HG03521 (cell line): Measurements from ENCODE around the gene INTS6L.

Source experiments
- ATAC-seq: cut with Tn5 transposase; IDR thresholded peaks from one replicate; pipeline ENCODE4 v1.9.1; 2021; ENCODE audit warnings: mild to moderate bottlenecking, moderate library complexity; ENCODE audit not compliant: unreplicated experiment

Gene INTS6L, protein sequence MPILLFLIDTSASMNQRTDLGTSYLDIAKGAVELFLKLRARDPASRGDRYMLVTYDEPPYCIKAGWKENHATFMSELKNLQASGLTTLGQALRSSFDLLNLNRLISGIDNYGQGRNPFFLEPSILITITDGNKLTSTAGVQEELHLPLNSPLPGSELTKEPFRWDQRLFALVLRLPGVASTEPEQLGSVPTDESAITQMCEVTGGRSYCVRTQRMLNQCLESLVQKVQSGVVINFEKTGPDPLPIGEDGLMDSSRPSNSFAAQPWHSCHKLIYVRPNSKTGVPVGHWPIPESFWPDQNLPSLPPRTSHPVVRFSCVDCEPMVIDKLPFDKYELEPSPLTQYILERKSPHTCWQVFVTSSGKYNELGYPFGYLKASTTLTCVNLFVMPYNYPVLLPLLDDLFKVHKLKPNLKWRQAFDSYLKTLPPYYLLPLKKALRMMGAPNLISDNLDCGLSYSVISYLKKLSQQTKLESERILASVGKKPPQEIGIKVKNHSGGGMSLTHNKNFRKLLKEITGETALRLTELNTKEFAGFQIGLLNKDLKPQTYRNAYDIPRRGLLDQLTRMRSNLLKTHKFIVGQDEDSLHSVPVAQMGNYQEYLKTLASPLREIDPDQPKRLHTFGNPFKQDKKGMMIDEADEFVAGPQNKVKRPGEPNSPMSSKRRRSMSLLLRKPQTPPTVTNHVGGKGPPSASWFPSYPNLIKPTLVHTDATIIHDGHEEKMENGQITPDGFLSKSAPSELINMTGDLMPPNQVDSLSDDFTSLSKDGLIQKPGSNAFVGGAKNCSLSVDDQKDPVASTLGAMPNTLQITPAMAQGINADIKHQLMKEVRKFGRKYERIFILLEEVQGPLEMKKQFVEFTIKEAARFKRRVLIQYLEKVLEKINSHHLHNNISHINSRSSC

DNA sequence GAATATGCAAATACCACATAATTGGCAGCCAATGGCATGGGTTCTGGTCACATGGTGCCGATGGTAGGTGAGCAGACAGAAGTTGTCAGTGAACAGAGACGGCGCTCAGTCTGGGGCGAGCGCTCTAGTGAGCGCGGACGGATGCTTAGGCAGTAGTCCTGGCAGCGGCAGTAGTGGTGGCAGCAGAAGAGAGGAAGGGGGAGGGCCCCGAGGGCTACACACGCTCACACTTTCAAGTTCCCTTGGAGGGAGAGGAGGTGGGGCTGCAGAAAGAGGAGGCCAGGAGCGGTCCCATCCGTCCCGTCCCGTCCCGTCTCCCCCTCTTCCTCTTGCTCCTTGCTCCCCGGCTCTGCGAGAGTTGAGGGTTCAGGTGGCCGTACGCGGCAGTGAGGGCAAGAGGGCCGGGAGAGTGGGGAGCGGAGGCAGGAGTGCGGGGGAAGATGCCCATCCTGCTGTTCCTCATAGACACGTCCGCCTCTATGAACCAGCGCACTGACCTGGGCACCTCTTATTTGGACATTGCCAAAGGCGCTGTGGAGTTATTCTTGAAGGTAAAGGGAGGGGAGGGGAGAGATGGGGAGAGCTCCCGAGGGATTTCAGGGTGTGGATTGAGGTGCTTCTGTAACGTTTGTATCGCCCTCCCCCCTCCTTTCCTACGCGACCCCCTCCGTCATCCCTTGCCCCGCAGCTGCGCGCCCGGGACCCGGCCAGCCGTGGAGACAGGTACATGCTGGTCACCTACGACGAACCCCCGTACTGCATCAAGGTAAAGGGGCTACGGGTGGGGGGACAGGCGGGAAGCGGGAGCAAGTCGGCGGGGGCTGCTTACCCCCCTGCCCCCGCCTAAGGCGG lies at the start of gene INTS6L:
TSS of gene INTS6L (plus strand) at position 108 of the 852 bp plus-strand sequence. CDS start at position 441, 333 bp downstream.
- peak; percentile 74 for ATAC-seq

DNA sequence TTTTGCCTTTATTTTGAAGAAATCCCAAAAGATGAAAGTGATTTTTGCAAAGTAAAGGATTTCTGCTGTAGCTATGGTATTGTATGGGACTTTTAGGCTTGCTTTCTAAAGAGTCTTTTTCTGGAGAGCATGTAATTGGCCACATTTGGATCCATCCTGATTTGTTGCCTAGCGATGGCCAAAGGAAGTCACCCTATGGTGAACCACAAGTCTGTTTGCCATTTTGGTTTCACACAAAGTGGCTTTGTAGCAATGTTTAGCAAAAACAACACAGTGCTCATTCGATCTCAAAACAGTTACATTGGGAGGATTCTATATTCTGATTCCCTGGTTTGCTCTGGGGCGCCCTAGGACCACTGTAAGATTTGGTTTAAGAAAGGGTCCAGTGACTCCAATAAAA lies 44.1 kb upstream of the INTS6L start:
- no peak for ATAC-seq

DNA sequence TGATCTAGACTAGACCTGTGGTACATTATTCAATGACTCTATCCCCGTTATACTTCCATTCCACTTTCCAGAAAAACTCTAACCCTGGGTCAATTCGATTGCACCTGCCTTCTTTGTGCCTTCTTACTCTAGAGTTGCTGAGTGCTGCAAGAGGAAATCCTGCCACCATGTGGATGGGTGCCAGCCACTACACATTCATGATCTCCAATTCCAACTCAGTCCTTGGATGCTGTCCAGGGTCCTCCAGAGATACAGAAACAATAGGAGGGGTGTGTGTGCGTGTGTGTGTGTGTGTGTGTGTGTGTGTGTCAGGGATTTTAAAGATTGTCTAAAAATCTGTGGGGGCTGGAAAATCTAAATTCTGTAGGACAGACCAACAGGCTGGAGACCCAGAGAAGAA lies 42.9 kb upstream of the INTS6L start:
- no peak for ATAC-seq

DNA sequence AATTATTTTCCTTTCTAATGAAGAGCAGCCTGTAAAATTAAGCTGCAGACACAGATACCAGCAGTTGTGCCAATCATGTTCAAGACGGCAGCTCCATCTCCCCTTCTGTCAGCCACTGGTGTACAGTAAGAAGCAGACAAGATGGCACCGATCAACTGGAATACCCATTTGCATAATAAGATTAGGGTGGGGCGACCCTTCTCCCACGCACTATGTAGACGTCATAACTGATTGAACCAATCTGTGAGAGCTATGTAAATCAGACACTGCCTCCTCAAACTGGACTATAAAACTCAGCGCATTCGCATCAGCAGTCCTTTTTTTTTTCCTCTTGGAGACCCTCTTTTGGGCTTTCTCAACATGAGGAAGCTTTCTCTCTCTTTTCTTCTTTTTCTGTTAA lies 40.4 kb upstream of the INTS6L start:
- ATAC-seq = no peak

DNA sequence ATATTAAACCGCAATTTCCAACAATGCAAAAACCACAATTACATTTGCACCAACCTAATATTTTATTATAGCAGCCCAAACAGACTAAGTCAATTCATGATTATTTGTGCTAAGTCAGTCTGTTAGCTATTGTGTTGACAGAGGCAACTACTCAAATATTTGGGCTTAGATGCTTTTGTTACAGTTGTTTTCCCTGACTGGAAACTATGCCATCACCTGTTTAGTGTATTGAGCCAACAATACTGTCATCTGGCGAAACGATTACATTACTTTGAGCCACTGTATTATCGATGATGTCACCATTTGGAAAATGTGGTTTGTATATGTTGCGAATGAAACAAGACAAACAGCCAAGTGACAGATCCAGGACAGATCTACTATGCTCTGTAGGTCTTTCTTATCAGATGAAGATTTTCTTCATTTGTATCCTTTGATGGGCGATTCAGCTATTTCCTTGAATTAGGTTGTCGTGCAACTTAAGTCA lies 38.7 kb upstream of the INTS6L start:
- ATAC-seq = no peak

DNA sequence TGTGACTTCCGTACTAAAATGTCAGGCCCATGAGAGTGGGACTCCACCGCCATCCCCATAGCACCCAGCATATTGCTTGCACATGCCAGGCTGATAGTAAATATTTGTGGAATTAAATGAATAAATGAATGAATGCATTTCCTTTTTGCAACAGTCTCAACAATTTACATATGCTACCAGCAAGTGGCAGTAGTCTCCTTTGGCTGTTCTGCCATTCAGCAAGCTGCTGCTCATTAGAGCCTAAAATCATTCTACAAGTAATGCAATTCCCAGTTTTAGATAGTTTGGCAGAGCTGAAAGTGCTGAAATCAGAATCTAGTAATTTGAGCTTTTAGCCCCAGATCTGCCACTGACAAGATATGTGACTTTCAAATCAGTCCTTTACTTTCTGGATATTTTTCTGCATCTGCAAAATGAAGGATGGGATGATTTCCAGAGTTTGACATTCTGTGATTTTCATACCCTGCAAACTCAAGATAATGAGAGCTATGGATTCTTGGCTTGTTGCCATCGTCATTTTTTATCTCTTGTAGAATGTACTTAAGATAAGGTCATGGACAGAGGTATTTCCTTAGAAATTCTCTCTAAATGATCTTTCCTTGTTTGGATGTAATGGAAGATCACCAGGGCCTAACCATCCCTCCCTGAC lies 35.7 kb upstream of the INTS6L start:
- no peak for ATAC-seq

DNA sequence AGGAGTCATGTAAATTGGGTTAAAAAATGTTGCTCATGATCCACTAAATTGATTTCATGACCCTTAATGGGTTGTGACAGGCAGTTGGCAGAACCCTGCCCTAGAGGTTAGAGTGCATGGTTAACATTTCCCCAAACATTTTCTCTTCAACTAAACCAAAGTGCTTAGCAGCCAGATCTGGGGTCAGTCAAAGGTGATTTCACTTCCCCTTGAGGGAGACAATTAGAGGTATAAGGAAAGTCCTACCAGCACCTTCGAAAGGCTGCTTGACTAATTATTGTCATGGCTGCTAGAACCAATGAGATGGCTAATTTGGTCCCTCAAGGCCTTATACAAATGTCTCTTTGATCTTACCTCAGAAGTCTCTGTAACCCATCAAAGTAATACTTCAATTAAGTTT lies 30.9 kb upstream of the INTS6L start:
- peak; percentile 80 for ATAC-seq

DNA sequence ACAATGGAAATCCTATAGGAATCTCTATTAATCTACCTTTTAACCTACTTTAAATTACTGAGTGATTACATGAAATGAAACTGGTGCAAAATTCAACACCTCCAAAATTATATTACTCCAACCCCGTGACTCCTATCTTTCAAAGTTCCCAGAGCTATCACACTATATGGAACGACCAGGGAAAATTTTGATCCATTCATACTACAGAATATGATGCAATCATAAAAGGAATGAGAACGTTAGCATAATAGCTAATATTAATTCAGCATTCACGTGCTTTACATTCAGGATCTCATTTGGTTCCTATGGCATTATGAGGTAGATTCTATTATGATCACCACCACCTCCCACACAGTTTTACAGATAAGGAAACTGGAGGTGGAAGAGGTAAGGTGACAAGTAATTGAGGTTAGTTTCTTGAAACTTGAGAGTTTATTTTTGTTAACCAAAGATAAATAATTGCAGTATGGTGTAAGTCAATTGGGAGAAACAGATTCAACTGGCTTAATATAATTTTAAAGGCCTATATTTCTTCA lies 29.4 kb upstream of the INTS6L start:
- ATAC-seq = no peak

DNA sequence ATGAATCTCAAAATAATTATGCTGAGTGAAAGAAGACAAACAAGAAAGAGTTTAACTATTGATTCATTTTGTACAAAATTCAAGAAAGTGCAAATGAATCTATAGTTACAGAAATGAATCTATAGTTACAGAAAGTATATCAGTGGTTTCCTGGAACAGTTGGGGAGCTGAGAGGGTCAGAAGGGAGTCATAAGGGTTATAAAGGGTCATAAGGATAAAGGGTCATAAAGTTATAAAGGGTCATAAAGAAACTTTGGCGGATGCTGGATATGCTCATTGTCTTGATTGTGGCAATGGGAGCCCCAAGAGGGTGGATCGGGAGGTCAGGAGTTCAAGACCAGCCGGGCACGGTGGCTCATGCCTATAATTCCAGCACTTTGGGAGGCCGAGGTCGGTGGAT lies 26.0 kb upstream of the INTS6L start:
- ATAC-seq = no peak

DNA sequence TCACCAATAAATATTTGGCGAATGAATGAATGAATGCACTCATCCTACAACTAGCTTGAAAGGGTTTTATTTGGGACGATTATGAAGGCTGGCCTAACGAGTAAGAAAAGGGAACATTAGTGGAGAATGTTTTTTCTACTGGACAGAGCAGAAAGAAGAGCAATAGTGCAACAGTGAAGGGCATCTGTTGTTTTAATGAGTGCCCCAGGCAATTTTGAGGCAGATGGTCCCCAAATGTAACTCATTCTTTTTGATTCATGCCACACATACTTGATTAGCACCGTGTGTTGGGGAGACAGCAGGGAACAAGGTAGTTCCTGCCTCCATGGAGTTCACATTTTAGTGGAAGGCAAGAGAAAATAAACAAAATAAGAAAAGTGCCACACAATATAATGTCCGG lies 22.7 kb upstream of the INTS6L start:
- ATAC-seq = no peak

DNA sequence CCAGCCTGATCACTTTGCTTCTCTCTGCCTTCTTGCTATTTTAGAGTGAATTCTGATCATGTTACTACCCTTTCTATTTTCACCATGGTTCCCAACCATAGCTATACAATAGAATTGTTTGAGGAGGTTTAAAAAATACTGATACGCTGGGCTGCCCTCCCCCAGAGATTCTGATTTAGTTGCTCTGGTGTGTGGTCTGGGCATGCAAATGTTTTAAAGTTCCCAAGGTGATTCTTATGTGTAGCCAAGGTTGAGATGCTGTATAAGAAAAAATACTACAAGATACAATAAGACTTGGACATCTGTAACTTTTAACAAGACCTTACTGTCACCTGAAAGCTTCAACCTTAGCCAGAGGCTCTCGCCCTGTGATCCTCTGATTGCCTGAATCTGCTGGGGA lies 22.2 kb upstream of the INTS6L start:
- no peak for ATAC-seq

DNA sequence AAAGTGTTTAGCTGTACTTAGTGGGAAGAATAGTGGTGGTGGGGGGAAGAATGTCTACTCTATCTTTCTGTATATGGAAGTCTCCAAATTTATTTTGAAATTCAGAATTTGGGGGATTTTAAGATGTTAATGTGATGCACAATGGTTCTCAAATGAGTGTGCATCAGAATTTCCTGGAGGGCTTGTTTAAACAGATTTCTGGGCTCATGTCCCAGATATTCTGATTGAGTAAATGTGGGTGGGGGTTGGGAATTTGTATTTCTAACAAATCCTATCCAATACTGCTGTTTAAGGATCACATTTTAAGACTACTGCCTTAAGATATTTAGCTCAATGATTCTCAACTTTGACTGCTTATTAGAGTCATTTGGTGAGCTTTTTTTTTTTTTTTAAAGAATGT lies 15.1 kb upstream of the INTS6L start:
- no peak for ATAC-seq

DNA sequence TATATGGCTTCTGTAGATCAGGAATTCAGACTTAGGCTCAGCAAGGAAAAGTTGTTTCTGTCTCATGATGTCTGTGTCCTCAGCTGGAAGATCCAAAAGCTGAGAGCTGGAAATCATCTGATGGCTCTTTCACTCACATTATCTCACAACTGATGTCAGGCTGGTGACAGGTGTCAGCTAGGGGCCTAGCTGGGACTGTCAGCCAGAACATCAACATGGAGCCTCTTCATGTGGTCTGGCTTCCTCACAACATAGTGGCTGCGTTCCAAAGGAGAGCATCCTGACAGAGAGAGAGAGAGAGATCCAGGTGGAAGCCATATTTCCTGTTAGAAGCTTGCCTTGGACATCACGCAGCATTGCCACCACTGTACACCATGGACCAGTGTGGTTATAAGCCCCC lies 10.6 kb upstream of the INTS6L start:
- no peak for ATAC-seq

DNA sequence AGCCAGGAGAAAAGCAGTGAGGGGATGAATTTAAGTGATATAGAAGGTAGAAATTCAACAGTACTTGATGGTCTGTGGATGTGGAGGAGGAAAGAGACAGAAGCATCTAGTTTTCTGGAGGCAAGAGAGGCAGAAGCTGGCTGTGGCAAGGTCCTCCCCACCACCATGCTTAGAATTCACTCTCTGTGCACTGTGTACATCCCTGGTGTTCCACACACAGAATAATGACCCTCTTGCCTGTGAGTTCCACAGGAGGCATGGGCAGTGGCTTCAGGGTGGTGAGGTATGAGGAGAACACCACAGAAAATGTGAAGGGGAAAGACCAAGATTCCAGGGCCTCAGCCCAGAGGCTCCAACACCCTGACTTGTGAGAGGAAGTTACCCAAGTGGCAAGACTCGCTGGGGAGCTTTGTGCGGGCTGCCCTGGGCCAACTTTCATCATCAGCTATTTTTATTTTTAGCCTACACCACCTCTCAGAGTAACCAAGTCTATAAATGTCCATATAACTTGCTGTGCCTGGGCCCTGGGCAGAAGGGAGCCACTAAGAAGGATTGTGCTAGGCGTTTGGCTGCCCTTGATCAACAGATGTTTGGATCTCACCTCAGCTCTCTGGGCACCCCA lies 7.8 kb upstream of the INTS6L start:
- no peak for ATAC-seq

DNA sequence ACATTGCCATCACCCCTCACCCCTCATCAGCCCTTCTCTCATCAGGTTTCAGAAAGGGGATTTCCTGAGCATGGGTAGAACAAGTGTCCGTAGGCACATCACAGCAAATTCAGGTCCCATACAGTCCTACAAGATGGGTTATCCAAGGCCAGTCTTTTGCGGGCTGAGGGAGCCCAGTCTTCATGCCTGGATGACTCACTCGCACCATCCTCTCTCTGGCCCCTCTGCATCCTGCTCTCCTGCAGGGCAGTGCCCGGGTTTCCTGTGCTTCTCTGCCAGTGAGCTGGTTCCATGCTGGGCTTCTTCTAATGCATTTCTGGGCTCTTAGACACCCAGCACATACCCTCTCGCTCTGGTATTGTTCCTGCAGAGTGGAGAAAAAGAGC lies 7.3 kb upstream of the INTS6L start:
- no peak for ATAC-seq

DNA sequence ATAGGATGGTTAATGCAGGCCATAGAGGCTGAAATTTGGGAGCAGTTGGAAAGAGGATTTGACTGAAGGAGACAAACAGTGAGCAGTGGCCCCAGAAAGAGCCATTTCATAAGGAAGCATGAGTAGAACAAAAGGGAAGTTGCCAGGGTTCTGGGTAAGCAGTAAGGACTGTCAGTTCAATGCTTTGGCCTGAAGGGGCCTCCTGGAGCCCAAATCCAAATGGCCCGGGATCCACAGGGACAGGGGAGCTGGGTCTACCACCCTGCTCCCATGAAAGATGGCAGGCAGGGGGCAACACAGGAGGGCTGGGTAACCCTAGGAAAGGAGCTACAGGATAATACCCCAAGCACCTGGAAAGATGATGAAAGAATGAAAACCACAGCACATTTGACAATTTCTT lies 4.1 kb upstream of the INTS6L start:
- ATAC-seq = no peak

DNA sequence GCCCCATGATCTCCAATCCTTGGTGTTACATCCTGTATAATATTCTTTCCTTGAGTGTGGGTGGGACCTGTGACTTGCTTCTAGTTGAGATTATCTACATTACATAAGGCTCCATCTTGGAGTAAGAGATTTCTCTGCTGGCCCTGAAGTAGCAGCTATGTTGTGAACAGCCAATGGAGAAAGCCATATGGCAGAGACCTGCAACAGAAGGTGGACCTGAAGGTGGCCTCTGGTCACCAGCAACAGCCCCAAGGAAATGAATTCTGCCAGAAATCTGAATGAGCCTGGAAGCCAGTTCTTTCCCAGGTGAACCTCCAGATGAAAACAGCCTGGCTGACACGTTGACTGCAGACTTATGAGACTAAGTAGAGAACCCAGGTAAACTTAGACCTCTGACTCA lies 2.3 kb upstream of the INTS6L start:
- no peak for ATAC-seq

DNA sequence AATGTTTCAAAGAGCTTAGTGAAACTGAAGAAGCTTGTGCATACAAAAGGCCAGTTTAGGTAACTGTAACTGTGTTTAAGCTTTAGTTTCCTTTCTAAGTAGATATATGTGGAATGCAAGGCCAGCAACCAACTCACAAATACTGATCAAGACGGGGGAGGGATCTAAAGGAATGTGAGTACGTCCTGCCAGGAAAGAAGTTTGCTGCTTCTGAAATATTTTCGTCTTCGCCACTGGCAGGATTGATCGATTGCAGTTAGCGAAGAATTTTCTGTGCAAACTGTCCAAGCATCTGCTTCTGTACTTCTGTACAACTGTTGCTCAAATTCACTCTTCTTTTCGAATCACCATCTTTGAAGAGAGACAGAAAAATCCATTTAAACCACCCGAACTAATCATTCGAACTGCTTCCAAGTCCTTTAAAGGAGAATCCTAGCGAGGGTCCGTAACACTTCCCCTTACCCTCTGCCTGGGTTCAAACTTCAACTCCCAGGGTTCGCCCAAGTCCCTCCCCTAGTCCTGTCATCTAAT lies 373 bp upstream of the INTS6L start:
- ATAC-seq = no peak

DNA sequence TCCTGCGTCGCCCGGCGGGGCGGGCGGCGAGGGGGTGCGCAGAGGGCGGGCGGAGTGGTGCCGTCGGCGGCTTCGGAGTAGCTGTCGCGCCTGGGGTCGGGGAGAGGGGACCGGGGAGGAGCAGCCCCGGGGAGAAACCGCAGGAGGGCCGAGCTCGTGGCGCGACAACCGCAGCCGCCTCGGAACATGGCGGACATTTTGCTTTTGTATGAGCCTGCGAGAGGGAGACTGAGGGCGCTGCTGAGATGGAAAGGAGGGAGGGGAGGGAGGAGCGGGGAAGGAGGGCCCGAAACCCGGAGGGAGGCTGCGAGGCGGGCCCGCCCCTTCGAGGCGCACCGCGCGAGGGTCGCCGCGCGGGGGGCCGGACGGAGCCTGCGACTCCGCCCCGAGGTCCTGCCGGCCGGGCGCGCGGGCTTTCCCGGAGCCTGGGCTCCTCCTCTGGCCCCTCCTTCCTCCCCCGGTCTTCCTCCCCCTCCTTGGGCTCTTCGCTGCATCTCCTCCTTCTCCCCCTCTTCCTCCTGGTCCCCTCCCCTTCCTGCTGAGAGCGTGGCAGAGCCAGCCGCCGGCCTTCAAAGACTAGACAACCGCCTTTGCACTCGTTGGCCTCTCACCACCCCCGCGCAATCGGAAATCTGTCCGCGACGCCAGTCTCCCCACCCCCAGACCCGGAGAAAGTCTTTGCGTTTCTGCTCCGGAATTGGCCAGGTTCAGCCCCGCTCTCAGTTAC lies 1.1 kb downstream of the INTS6L start:
- peak; percentile 66 for ATAC-seq
